Spinal cord (tissue), 10 donors: Measurements from ENCODE around the gene SLC45A3. TPM values are rescaled to one million over a fixed set of nuclear protein-coding genes. Genes with fewer than 3 reads are reported as not detected.

Source experiments
- DNase-seq, 6 donors: peaks; one replicate each; pipeline versions ENCODE4 v3.0.0 to v3.0.0-alpha.2; 2013 to 2015; ENCODE audit warnings: low spot score in 6 of 6, low read depth in 4 of 6
- H3K27ac ChIP-seq: one replicate; pipeline ENCODE4 v1.5.1; 2013; ENCODE audit warnings: low read depth, low read length, control low read depth
- H3K27me3 ChIP-seq: one replicate; pipeline ENCODE4 v1.6.1; 2013; ENCODE audit warnings: low read length; ENCODE audit not compliant: control insufficient read depth, insufficient read depth
- H3K36me3 ChIP-seq: one replicate; pipeline ENCODE4 v1.6.1; 2013; ENCODE audit warnings: low read length; ENCODE audit not compliant: control insufficient read depth, insufficient read depth
- H3K4me1 ChIP-seq: one replicate; pipeline ENCODE4 v1.6.1; 2013; ENCODE audit warnings: low read length; ENCODE audit not compliant: control insufficient read depth, insufficient read depth
- H3K4me3 ChIP-seq: one replicate; pipeline ENCODE4 v1.5.1; 2013; ENCODE audit warnings: low read depth, low read length, control low read depth
- H3K9me3 ChIP-seq: one replicate; pipeline ENCODE4 v1.6.1; 2013; ENCODE audit warnings: low read length; ENCODE audit not compliant: control insufficient read depth, insufficient read depth
- WGBS: methylation state at CpG from one replicate; pipeline ENCODE4 v1.1.5; 2013; ENCODE audit warnings: missing lambda C conversion rate; ENCODE audit not compliant: insufficient coverage; 5-methylcytosine and 5-hydroxymethylcytosine counted together
- polyA plus RNA-seq, 2 donors: library from polyadenylated mRNA; unstranded; fragments of 120-200 nt; gene quantifications; one replicate each; pipeline ENCODE4 v1.2.1, GENCODE V29; 2013; ENCODE audit not compliant: insufficient read length in 2 of 2
- total RNA-seq, 2 donors: library from RNA; depleted of rRNA in 1 of 2; stranded (reverse); fragments of 120-200 nt in 1 of 2; fragments of >200 nt in 1 of 2; gene quantifications; one replicate each; pipeline versions ENCODE4 v1.2.3 to v1.2.4, GENCODE V29; 2013 to 2014
- donor health status: healthy.

SLC45A3 gene
- total and polyA plus RNA-seq, 4 donors, result 6.3 to 9.5 (median 6.6) TPM

DNA sequence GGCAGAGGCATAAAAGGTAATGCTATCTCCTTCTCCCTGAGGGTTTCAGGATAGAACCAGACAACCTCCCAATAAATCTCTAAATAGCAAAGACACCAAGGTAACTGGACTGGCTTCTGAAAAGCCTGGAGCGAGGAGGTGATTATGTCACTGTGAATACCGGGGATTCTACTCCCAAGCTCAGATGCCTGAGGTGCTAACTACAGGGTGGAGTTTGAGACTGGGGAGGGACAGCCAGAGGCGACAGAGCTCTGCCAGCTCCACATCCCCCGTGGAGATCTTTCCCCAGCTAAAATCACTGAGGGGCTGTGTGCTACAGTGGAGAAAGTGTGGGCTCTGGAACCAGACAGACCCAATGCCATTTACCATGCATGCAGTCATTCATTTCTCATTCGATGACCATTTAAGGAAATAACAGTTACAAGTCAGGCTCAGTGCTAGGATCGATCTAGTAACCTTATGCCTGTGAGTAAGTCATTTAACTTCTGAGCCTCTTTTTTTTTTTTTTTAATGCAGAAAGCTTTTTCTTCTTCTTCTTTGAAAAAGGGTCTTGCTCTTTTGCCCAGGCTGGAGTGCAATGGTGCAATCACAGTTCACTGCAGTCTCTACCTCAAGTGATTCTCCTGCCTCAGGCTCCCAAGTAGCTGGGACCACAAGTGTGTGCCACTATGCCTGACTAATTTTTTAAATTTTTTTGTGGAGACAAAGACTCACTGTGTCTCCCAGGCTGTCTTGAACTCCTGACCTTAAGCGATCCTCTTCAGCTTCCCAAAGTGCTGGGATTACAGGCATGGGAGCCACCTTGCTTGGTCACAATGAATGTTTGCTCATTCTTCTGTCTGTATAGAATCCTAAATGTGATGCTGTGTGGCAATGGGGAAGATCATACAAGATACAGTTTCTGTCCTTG, 8.1 kb upstream of the SLC45A3 start:
- no peak overlapping the region for H3K27ac ChIP-seq
- H3K9me3 ChIP-seq, result no peaks in the 10 kb centered on the region
- H3K27me3 ChIP-seq, result no peaks in the 10 kb centered on the region
- no peak for DNase-seq
- no peaks in the 10 kb centered on the region for H3K36me3 ChIP-seq
- H3K4me3 ChIP-seq, result no peak overlapping the region
- H3K4me1 ChIP-seq, result peaks cover 3% of the 10 kb centered on the region
- WGBS, result 79% methylated on average over 5 of the region's 7 CpGs

DNA sequence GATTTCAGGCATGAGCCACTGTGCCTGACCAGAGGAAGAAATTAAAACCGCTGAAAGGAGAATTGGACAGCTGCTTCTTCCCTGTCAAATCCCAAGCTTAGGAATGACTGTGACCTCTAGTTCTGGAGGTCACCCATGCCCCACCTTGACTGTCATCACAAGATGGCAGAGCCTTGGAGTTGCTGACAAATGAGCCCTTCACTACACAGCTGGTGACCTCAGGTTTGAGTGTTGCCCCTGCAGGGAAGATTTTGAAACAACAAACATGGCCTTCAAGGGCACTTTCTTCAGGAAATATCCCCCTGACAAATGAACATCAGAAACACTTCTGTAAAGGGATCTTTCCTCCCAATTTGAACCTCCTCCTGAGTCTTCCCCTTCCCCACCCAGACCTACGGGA, 6.9 kb upstream of the SLC45A3 start:
- Histone ChIP-seq H3K27me3 (no peaks in the 10 kb centered on the region), H3K4me1 (no peaks in the 10 kb centered on the region), H3K9me3 (no peaks in the 10 kb centered on the region), H3K4me3 (no peak overlapping the region), H3K27ac (no peak overlapping the region), H3K36me3 (no peaks in the 10 kb centered on the region)
- 71% methylated on average over 1 of the region's 2 CpGs for WGBS
- no peak for DNase-seq

DNA sequence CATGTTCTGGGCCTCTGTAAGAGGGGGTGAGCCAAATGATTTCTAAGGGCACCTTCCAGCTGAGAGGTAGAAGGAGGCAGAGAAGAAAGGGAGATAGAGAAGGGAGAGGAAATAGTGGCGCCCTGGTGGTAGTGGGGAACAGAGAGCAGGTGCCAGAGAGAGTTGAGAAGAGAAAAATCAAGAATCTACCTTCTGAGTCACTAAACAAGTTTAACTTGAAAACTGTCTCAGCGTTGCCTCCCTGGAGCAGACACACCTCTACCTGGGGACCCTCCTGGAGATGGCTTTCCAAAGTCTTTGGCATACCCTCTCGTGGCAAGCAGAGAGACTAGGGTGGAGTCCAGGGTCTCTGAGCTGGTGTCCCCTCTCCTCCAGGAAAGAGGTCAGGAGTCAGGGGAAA, 1.1 kb upstream of the SLC45A3 start:
- no peak for DNase-seq
- Histone ChIP-seq H3K4me3 (no peak overlapping the region), H3K27me3 (peaks cover 6% of the 10 kb centered on the region), H3K4me1 (peaks cover 18% of the 10 kb centered on the region), H3K36me3 (no peaks in the 10 kb centered on the region), H3K9me3 (no peaks in the 10 kb centered on the region), H3K27ac (no peak overlapping the region)
- 67% methylated on average over 1 of the region's 3 CpGs for WGBS

DNA sequence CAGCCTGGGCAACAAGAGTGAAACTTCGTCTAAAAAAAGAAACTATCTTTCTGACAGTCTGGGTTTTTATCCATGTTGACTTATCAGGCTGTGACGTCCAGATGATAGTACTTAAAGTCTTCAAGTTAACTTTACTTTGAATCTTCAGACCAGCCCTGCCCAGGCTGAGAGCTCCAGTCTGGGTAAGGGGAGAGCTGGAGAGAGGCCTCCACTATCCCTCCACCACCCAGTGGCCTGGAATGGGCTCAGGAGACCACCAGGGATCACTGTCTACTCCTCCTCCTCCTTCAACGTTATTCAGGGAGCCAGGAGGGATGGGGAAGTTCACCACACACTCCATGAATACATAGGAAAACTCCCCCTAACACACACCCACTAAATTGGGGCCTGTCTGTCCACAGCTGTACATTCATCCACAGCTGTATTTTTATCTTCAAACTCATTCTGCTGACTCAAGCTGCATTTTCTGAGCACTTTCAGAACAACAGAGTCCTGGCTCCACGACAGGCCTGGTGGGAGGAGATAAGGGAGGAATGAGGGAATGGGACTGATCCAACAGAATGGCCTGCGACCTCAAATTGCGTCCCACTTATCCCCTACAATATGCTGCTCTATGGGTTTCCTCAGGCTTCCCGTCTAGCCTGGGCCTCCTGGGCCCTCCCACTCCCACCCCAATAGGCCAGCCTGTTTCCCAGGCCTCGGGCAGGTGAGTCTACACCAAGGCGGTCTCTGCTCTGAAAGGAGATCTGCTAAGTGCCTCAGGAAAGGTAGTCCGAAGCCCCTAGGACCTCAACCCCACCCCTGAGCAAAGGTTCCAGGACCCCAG, 1.8 kb downstream of the SLC45A3 start:
- H3K4me1 ChIP-seq, result peaks cover 23% of the 10 kb centered on the region
- no peaks in the 10 kb centered on the region for H3K36me3 ChIP-seq
- no peak for DNase-seq
- H3K27me3 ChIP-seq, result peaks cover 6% of the 10 kb centered on the region
- peak overlapping the region; percentile 16 for H3K27ac ChIP-seq
- no peaks in the 10 kb centered on the region for H3K9me3 ChIP-seq
- WGBS, result 59% methylated on average over 5 of the region's 10 CpGs
- no peak overlapping the region for H3K4me3 ChIP-seq

DNA sequence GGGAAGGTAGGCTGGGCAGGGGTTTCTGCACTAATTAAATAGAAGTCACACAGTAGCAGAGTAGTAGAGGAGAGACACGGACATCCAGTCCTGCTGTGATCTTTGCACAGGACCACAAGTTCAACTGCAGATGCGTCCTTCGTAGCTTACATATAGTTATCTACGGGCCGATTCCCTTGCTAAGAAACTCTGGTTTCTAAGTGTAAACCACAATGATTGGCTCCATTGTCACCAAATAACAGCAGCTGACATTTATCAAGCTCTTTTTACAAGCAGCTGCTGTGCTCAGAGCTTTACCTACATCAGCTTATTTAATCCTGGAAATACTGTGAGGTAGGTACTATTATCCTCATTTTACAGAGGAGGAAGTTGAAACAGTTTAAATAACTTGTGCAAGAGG, 3.1 kb downstream of the SLC45A3 start:
- no peaks in the 10 kb centered on the region for H3K9me3 ChIP-seq
- peaks cover 23% of the 10 kb centered on the region for H3K4me1 ChIP-seq
- H3K27ac ChIP-seq, result no peak overlapping the region
- no peaks in the 10 kb centered on the region for H3K36me3 ChIP-seq
- no peak overlapping the region for H3K4me3 ChIP-seq
- WGBS, result 76% methylated on average over 4 of the region's 5 CpGs
- no peak for DNase-seq
- H3K27me3 ChIP-seq, result peaks cover 6% of the 10 kb centered on the region

DNA sequence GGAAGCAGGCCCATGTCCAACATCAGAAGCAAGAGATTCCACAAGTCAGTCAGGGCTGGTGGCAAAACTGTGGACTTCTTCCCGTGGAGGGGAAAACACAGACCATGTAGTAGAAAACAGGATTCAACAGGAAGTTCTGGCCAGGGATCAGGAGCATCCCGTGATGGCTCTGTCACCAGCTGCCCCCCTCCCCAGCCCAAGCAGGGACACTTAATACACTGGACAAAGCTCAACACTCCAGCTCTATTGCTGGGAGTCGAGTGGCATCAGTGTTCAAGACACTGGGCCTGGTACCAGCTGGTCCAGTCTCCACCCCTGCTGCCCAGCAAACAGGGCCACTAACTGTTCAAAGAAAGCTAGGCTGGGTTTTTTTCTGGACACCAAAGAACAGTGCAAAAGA, 3.7 kb downstream of the SLC45A3 start:
- no peaks in the 10 kb centered on the region for H3K36me3 ChIP-seq
- H3K9me3 ChIP-seq, result no peaks in the 10 kb centered on the region
- peak in 1 of 6 donors; percentile 51 for DNase-seq
- H3K4me1 ChIP-seq, result peaks cover 23% of the 10 kb centered on the region
- no peak overlapping the region for H3K4me3 ChIP-seq
- peak overlapping the region; percentile 6 for H3K27ac ChIP-seq
- peaks cover 6% of the 10 kb centered on the region for H3K27me3 ChIP-seq
- 44% methylated on average over 3 of the region's 3 CpGs for WGBS

DNA sequence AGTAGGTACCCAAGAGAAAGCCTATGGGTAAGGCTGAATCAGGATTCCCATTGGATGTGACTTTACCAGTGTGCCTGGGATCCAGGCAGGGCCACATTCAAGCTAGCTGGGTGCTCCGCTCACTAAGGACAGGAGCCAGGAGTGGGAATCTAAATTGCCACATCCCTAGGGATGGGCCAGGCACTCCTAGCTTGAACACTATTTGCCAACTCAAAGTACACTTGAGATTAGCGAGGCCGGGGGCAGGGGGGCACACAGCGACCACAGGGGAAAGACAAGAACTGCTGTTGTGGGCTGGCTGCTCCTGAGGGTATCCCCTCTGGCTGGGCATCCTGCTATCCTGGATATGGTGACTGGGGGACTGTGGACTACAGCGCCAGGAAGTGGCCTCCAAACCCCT, 4.3 kb downstream of the SLC45A3 start:
- Histone ChIP-seq H3K27ac (peak overlapping the region; percentile 6), H3K9me3 (no peaks in the 10 kb centered on the region), H3K4me1 (peaks cover 29% of the 10 kb centered on the region), H3K27me3 (peaks cover 6% of the 10 kb centered on the region), H3K4me3 (no peak overlapping the region), H3K36me3 (no peaks in the 10 kb centered on the region)
- WGBS, result 100% methylated on average over 4 of the region's 5 CpGs
- no peak for DNase-seq

DNA sequence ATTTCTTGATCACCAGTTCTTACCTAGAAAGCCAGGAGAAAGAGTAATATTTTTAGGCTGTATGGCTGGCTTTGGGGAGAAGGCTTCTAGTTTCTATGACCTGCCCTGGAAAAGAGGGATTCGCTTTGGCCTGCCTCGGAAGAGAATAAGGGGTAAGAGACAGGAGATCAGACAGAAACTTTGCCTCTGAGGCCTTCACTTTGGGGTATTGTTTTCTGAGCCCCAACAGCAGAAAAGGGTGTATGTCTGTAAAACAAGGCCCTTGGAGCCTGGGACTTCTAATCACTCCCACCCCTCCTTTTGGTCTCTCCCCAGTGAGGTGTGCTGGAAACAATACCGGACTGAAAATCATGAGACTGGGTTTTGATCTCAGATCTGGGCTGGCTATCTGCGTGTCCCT, 5.1 kb downstream of the SLC45A3 start:
- H3K4me1 ChIP-seq, result peaks cover 33% of the 10 kb centered on the region
- H3K4me3 ChIP-seq, result no peak overlapping the region
- WGBS, result 93% methylated on average over 4 of the region's 4 CpGs
- H3K9me3 ChIP-seq, result no peaks in the 10 kb centered on the region
- no peaks in the 10 kb centered on the region for H3K36me3 ChIP-seq
- no peak for DNase-seq
- H3K27me3 ChIP-seq, result peaks cover 8% of the 10 kb centered on the region
- H3K27ac ChIP-seq, result no peak overlapping the region

DNA sequence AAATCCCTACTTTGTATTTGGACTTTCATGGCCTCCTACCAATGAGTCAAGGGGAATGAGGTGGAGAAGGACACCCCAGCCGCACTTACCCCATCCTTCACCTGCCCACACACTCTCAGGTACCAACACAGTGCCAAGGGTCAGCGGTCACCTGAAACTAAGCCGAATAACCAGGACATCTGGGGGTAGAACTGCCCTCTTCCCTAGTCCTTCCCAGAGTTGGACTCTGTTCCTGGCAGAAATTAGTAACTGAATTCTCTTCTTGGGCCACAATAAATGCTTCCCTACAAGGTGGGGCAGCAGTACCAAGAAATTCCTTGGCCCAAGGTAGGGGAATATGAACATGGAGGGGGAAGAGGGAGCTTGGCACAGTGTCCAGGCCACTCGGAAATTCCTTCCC, 7.3 kb downstream of the SLC45A3 start:
- WGBS, result 87% methylated on average over 4 of the region's 4 CpGs
- Histone ChIP-seq H3K9me3 (no peaks in the 10 kb centered on the region), H3K4me1 (peaks cover 42% of the 10 kb centered on the region), H3K27me3 (peaks cover 3% of the 10 kb centered on the region), H3K36me3 (no peaks in the 10 kb centered on the region), H3K4me3 (no peak overlapping the region), H3K27ac (no peak overlapping the region)
- DNase-seq, result no peak
